IMR-90 (cell line): ENCODE measurements around the gene ENAH. TPM values are rescaled to one million over a fixed set of nuclear protein-coding genes. Genes with fewer than 3 reads are reported as not detected.

Experiments used
- ATAC-seq: fragments of 200-7000 bp; cut with Tn5 transposase; 2 replicates; pipeline ENCODE4 v1.9.1; 2020; ENCODE audit warnings: low read depth, mild to moderate bottlenecking, moderate library complexity
- BruUV-seq: library from RNA; stranded (reverse); fragments of 400-500 nt; replicated peaks from 2 replicates; lab custom pipeline; 2021; lab: Mats Ljungman, UMichigan
- CTCF ChIA-PET: fragments of 300-600 bp; formaldehyde crosslinking; extraction: SDS; loops from one replicate; lab custom pipeline; 2021; ENCODE audit warnings: antibody characterized with exemption; lab: Yijun Ruan, JAX
- POLR2A ChIA-PET: fragments of 300-600 bp; sonication (Branson Sonifier 250); formaldehyde crosslinking; loops from one replicate; lab custom pipeline; 2022; ENCODE audit warnings: antibody characterized with exemption; ENCODE audit not compliant: unreplicated experiment; lab: Charles Lee
- DNase-seq: peaks from one replicate; pipeline ENCODE4 v3.0.0; 2013
- H2AFZ ChIP-seq: replicated peaks from 2 replicates; pipeline ENCODE3; 2013; ENCODE audit warnings: low read length, mild to moderate bottlenecking; ENCODE audit not compliant: poor library complexity
- H2AK5ac ChIP-seq: 2 replicates; pipeline ENCODE4 v1.6.1; 2013; ENCODE audit warnings: low read depth, low read length, inconsistent platforms
- H2AK9ac ChIP-seq: replicated peaks from 2 replicates; pipeline ENCODE3; 2013; ENCODE audit warnings: mild to moderate bottlenecking, low read depth, low read length, moderate library complexity; ENCODE audit not compliant: poor library complexity
- H2BK120ac ChIP-seq: 2 replicates; pipeline ENCODE4 v1.6.1; 2013; ENCODE audit warnings: low read depth, low read length, inconsistent platforms
- H2BK15ac ChIP-seq: 3 replicates; pipeline ENCODE4 v1.6.1; 2013; ENCODE audit warnings: low read depth, low read length, inconsistent platforms
- H2BK20ac ChIP-seq: 2 replicates; pipeline ENCODE4 v1.6.1; 2013; ENCODE audit warnings: low read depth, mild to moderate bottlenecking, inconsistent platforms, low read length, moderate library complexity
- H2BK5ac ChIP-seq: 2 replicates; pipeline ENCODE4 v1.6.1; 2013; ENCODE audit warnings: mild to moderate bottlenecking, low read depth, low read length, inconsistent platforms; ENCODE audit not compliant: poor library complexity, severe bottlenecking
- H3K14ac ChIP-seq: replicated peaks from 2 replicates; pipeline ENCODE4 v1.6.1; 2013; ENCODE audit warnings: low read depth, low read length, inconsistent platforms
- H3K18ac ChIP-seq: 2 replicates; pipeline ENCODE4 v1.6.1; 2013; ENCODE audit warnings: low read depth, low read length, control low read depth
- H3K23ac ChIP-seq: 2 replicates; pipeline ENCODE4 v1.6.1; 2013; ENCODE audit warnings: low read depth, low read length, inconsistent platforms
- H3K27ac ChIP-seq: 2 replicates; pipeline ENCODE4 v1.5.1; 2013; ENCODE audit warnings: mild to moderate bottlenecking, control low read depth, low read length; ENCODE audit not compliant: insufficient read depth
- H3K27me3 ChIP-seq: 2 replicates; pipeline ENCODE4 v1.6.1; 2013; ENCODE audit warnings: low read length; ENCODE audit not compliant: control insufficient read depth, insufficient read depth
- H3K36me3 ChIP-seq: 2 replicates; pipeline ENCODE4 v1.6.1; 2013; ENCODE audit warnings: low read length, mixed read lengths; ENCODE audit not compliant: control insufficient read depth, insufficient read depth
- H3K4ac ChIP-seq: 2 replicates; pipeline ENCODE4 v1.6.1; 2013; ENCODE audit warnings: low read depth, low read length, inconsistent platforms
- H3K4me1 ChIP-seq: 2 replicates; pipeline ENCODE4 v1.6.1; 2013; ENCODE audit warnings: low read length, mixed read lengths; ENCODE audit not compliant: control insufficient read depth, insufficient read depth
- H3K4me2 ChIP-seq: 2 replicates; pipeline ENCODE4 v1.6.1; 2013; ENCODE audit warnings: low read depth, mild to moderate bottlenecking, control low read depth, low read length, moderate library complexity
- H3K4me3 ChIP-seq: 2 replicates; pipeline ENCODE4 v1.5.1; 2013; ENCODE audit warnings: low read depth, mild to moderate bottlenecking, control low read depth, low read length, moderate library complexity; ENCODE audit not compliant: insufficient read depth
- H3K56ac ChIP-seq: 2 replicates; pipeline ENCODE4 v1.6.1; 2013; ENCODE audit warnings: low read length, inconsistent platforms; ENCODE audit not compliant: insufficient read depth; ENCODE audit errors: extremely low read depth
- H3K79me1 ChIP-seq, 2 experiments: 2 replicates each; pipeline ENCODE4 v1.6.1; 2013; ENCODE audit warnings: low read length in 2 of 2, inconsistent platforms in 1 of 2, low read depth in 1 of 2
- H3K9ac ChIP-seq: 2 replicates; pipeline ENCODE4 v1.6.1; 2013; ENCODE audit warnings: low read depth, low read length, control low read depth
- H3K9me1 ChIP-seq: 2 replicates; pipeline ENCODE4 v1.6.1; 2013; ENCODE audit warnings: low read length, inconsistent platforms; ENCODE audit not compliant: insufficient read depth
- H3K9me3 ChIP-seq: 2 replicates; pipeline ENCODE4 v1.6.1; 2013; ENCODE audit warnings: low read length; ENCODE audit not compliant: control insufficient read depth, insufficient read depth
- H4K20me1 ChIP-seq: 2 replicates; pipeline ENCODE4 v1.6.1; 2013; ENCODE audit warnings: low read length, inconsistent platforms; ENCODE audit not compliant: insufficient read depth
- H4K5ac ChIP-seq: 2 replicates; pipeline ENCODE4 v1.6.1; 2013; ENCODE audit warnings: mild to moderate bottlenecking, low read depth, low read length, control low read depth
- H4K8ac ChIP-seq, 2 experiments: 2 replicates each; pipeline ENCODE4 v1.6.1; 2013; ENCODE audit warnings: low read depth in 2 of 2, low read length in 2 of 2, control low read depth in 1 of 2, inconsistent platforms in 1 of 2
- H4K91ac ChIP-seq: 2 replicates; pipeline ENCODE4 v1.6.1; 2013; ENCODE audit warnings: low read depth, low read length, inconsistent platforms; ENCODE audit not compliant: insufficient read depth
- CEBPB ChIP-seq: IDR thresholded peaks from 2 replicates; pipeline ENCODE4 v1.6.1; 2012; ENCODE audit warnings: low read depth, low read length, improper control_type of control experiment
- CHD1 ChIP-seq: IDR thresholded peaks from 2 replicates; pipeline ENCODE4 v1.6.1; 2012; ENCODE audit warnings: low read depth, low read length, improper control_type of control experiment
- CTCF ChIP-seq: conservative IDR thresholded peaks from 2 replicates; pipeline ENCODE4 v1.5.1; 2012; ENCODE audit warnings: mild to moderate bottlenecking, low read depth, low read length, improper control_type of control experiment
- FOS ChIP-seq: fragments of 150-350 bp; IDR thresholded peaks from 2 replicates; pipeline ENCODE4 v1.6.1; 2016; ENCODE audit warnings: low read depth, low read length
- MAFK ChIP-seq: IDR thresholded peaks from 2 replicates; pipeline ENCODE4 v1.6.1; 2012; ENCODE audit warnings: low read depth, low read length, improper control_type of control experiment
- MXI1 ChIP-seq: IDR thresholded peaks from 2 replicates; pipeline ENCODE4 v1.6.1; 2012; ENCODE audit warnings: low read depth, mild to moderate bottlenecking, low read length, moderate library complexity, borderline replicate concordance
- RAD21 ChIP-seq: IDR thresholded peaks from 2 replicates; pipeline ENCODE4 v1.6.1; 2012; ENCODE audit warnings: low read length, improper control_type of control experiment
- RCOR1 ChIP-seq: IDR thresholded peaks from 2 replicates; pipeline ENCODE4 v1.6.1; 2012; ENCODE audit warnings: mild to moderate bottlenecking, low read length, improper control_type of control experiment; ENCODE audit not compliant: insufficient replicate concordance
- WGBS, 2 experiments: methylation state at CpG; one replicate each; pipeline versions ENCODE4 v1.1.5 to v1.1.7; 2013; ENCODE audit warnings: missing lambda C conversion rate in 2 of 2; ENCODE audit not compliant: insufficient read length in 1 of 2; ENCODE audit errors: extremely low coverage in 2 of 2; 5-methylcytosine and 5-hydroxymethylcytosine counted together
- dilution Hi-C: fragments of 300-500 bp; cut with HindIII; formaldehyde crosslinking; loops from one replicate; pipeline ENCODE4 v1.14.3; 2018; ENCODE audit warnings: low sequenced_read_pairs; ENCODE audit not compliant: unreplicated experiment
- in situ Hi-C: fragments of 300-500 bp; cut with MboI; formaldehyde crosslinking; loops from 3 replicates; pipeline ENCODE4 v1.14.3; 2019; ENCODE audit warnings: low sequenced_read_pairs, inconsistent platforms, mixed read lengths
- intact Hi-C: fragments of 100-400 bp; cut with micrococcal nuclease; formaldehyde crosslinking; loops from 2 replicates; pipeline ENCODE4 v1.10.0; 2022
- polyA plus RNA-seq, 3 experiments: library from polyadenylated mRNA; depleted of rRNA; stranded (reverse); fragments of >200 nt; gene quantifications; 2 replicates each; pipeline ENCODE4 v1.2.3, GENCODE V29; 2012; ENCODE audit warnings: low replicate concordance in 1 of 3
- total RNA-seq: library from RNA; depleted of rRNA; stranded (reverse); fragments of >200 nt; gene quantifications from 2 replicates; pipeline ENCODE4 v1.2.3, GENCODE V29; 2012
- TF ChIP-seq, protein P1 (sequence below): fragments of 150-350 bp; IDR thresholded peaks from 2 replicates; pipeline ENCODE4 v1.6.1; 2017; ENCODE audit warnings: mild to moderate bottlenecking, antibody characterized with exemption, low read length, low read depth

Gene ENAH
- total and polyA plus RNA-seq, 2 of the 4 experiments (the other 2 are of a cell fraction) = 61.3 to 86.9 TPM

DNA sequence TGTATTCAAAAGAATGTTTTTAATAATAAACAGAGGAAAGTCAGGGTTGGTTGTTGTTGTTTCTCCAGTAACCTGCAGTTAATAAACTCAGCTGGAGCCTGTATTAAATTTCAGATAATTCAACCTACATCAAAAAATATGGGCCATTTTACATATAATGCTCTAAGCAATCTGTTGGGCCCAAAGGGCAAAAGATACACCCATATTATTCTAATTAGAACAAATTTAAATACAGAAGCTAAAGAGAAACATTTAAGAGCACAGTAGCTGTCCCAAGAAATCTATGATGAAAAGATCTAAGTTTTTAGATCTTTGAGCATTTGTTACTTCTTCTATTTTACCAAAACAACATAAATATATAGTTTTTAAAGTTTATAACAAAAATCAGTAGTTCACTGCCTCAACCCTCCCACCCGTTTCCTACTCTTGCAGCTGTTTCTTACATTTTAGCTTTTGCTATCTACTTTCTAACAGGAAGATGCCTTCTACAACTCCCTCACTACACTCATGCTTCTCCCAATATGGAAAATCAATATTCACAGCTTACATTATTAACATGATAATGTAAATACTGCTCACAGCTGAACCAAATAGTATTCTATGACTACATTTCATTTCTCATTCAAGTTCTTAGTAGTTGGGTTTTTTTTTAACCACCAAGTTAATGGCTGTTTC is 130.2 kb downstream of the ENAH start:
- WGBS, 2 experiments = 20% methylated on average over 1 of the region's 1 CpG; no CpG with 5 or more reads in 1 of the 2 experiments
- Histone ChIP-seq H3K9me3 (no peaks in the 10 kb centered on the region), H3K27me3 (no peaks in the 10 kb centered on the region), H3K4ac (no peak overlapping the region), H3K4me3 (no peak overlapping the region), H2BK20ac (no peak overlapping the region), H3K56ac (no peak overlapping the region), H2BK120ac (no peak overlapping the region), H3K9ac (no peak overlapping the region), H3K4me2 (no peak overlapping the region), H3K4me1 (peaks cover 8% of the 10 kb centered on the region; the same call in 1 of the 2 replicates), H3K27ac (no peak overlapping the region), H2AFZ (no peak overlapping the region), H4K20me1 (peaks cover 20% of the 10 kb centered on the region), H4K8ac (no peak overlapping the region), H3K14ac (no peak overlapping the region), H3K23ac (no peak overlapping the region), H3K9me1 (peaks cover 12% of the 10 kb centered on the region; the same call in 1 of the 2 replicates), H2BK5ac (no peak overlapping the region), H3K36me3 (peaks cover 10% of the 10 kb centered on the region), H4K5ac (no peak overlapping the region), H4K91ac (no peak overlapping the region), H3K18ac (no peak overlapping the region), H2AK9ac (no peak overlapping the region), H2AK5ac (no peak overlapping the region), H3K79me1 (peaks cover 22 to 48% of the 10 kb centered on the region in 2 experiments), H2BK15ac (no peak overlapping the region)
- DNase-seq (peak; percentile 31), ATAC-seq (no peak; the same call in 1 of the 2 replicates)
- in situ Hi-C loops = no loop called here
- intact Hi-C loops = no loop called here
- dilution Hi-C loops = no loop called here
- BruUV-seq = no TSS peak
- ChIA-PET POLR2A (no interaction called here), CTCF (interaction anchor here (1.0 to 3.1 kb wide), 5 partner anchors 8 to 255 kb away, joined by 3 to 14 read pairs (median 4); partner anchors contain the start of gene SRP9)
- TF ChIP-seq RCOR1 = no peak
- no peak for TF ChIP-seq MXI1
- TF ChIP-seq, protein P1, sequence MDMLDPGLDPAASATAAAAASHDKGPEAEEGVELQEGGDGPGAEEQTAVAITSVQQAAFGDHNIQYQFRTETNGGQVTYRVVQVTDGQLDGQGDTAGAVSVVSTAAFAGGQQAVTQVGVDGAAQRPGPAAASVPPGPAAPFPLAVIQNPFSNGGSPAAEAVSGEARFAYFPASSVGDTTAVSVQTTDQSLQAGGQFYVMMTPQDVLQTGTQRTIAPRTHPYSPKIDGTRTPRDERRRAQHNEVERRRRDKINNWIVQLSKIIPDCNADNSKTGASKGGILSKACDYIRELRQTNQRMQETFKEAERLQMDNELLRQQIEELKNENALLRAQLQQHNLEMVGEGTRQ = no peak
- no peak for TF ChIP-seq CTCF
- TF ChIP-seq CHD1 = no peak
- no peak for TF ChIP-seq MAFK
- no peak for TF ChIP-seq FOS
- no peak for TF ChIP-seq CEBPB
- no peak for TF ChIP-seq RAD21
